Smooth muscle cell (in vitro differentiated cells): ENCODE results near the gene CLDN9. TPM values are rescaled to one million over a fixed set of nuclear protein-coding genes. Genes with fewer than 3 reads are reported as not detected.

Experiments
- DNase-seq: peaks from one replicate; lab custom pipeline; 2025; ENCODE audit not compliant: unreplicated experiment; lab: John Stamatoyannopoulos, UW
- H2AFZ ChIP-seq: fragments of 200-600 bp; sonication (generic); 2 replicates; pipeline ENCODE4 v1.6.0; 2016; ENCODE audit warnings: antibody characterized with exemption, low read depth, mild to moderate bottlenecking
- H3F3A ChIP-seq: fragments of 200-600 bp; sonication (generic); 2 replicates; pipeline ENCODE4 v1.6.0; 2017; ENCODE audit warnings: antibody characterized with exemption, low read depth
- H3K27ac ChIP-seq: fragments of 200-600 bp; sonication (generic); 2 replicates; pipeline ENCODE4 v1.5.1; 2016; ENCODE audit warnings: low read depth, mild to moderate bottlenecking
- H3K27me3 ChIP-seq: fragments of 200-600 bp; sonication (generic); 2 replicates; pipeline ENCODE4 v1.6.1; 2016; ENCODE audit warnings: low read depth, mild to moderate bottlenecking
- H3K36me3 ChIP-seq: fragments of 200-600 bp; sonication (generic); 2 replicates; pipeline ENCODE4 v1.5.1; 2016; ENCODE audit warnings: low read depth
- H3K4me1 ChIP-seq: fragments of 200-600 bp; sonication (generic); 2 replicates; pipeline ENCODE4 v1.5.1; 2016; ENCODE audit warnings: low read depth
- H3K4me2 ChIP-seq: fragments of 200-600 bp; sonication (generic); 2 replicates; pipeline ENCODE4 v1.6.0; 2016; ENCODE audit warnings: mild to moderate bottlenecking
- H3K4me3 ChIP-seq: fragments of 200-600 bp; sonication (generic); 2 replicates; pipeline ENCODE4 v1.5.1; 2016; ENCODE audit warnings: mild to moderate bottlenecking
- H3K79me2 ChIP-seq: fragments of 200-600 bp; sonication (generic); 2 replicates; pipeline ENCODE4 v1.6.0; 2016; ENCODE audit warnings: low read depth, mild to moderate bottlenecking
- H3K9ac ChIP-seq: fragments of 200-600 bp; sonication (generic); 2 replicates; pipeline ENCODE4 v1.6.0; 2016; ENCODE audit warnings: low read depth
- H3K9me3 ChIP-seq: fragments of 200-600 bp; sonication (generic); replicated peaks from 2 replicates; pipeline ENCODE4 v1.5.1; 2016; ENCODE audit warnings: low read depth
- H4K20me1 ChIP-seq: fragments of 200-600 bp; sonication (generic); 2 replicates; pipeline ENCODE4 v1.6.0; 2016; ENCODE audit warnings: low read depth
- CTCF ChIP-seq: fragments of 200-600 bp; sonication (generic); IDR thresholded peaks from 2 replicates; pipeline ENCODE4 v1.5.1; 2017; ENCODE audit warnings: borderline replicate concordance, mild to moderate bottlenecking, antibody characterized with exemption; ENCODE audit not compliant: insufficient read depth, poor library complexity, severe bottlenecking
- WGBS: methylation state at CpG from one replicate; pipeline ENCODE4 v1.1.7; 2016; ENCODE audit warnings: low lambda C conversion rate; 5-methylcytosine and 5-hydroxymethylcytosine counted together
- polyA plus RNA-seq: library from polyadenylated mRNA; unstranded; fragments of >200 nt; fragmentation: Nextera tagmentation; extraction: Ambion mirVana; gene quantifications from 2 replicates; pipeline ENCODE4 v1.2.1, GENCODE V29; 2016
- total RNA-seq: library from RNA; depleted of rRNA; stranded (reverse); fragments of >200 nt; gene quantifications from 2 replicates; pipeline ENCODE4 v1.2.3, GENCODE V29; 2014

Gene CLDN9
- total and polyA plus RNA-seq, 2 experiments from 2014 or later: 0.81 to 1.8 TPM

- peaks cover 9% of the 10 kb centered on the region for H4K20me1 ChIP-seq
- H3K79me2 ChIP-seq: no peaks in the 10 kb centered on the region
- no peaks in the 10 kb centered on the region for H3K27me3 ChIP-seq
- H3K4me2 ChIP-seq: no peak overlapping the region
- H3F3A ChIP-seq: peaks cover 12% of the 10 kb centered on the region
- H3K9ac ChIP-seq: no peak overlapping the region
- no peak overlapping the region for H3K27ac ChIP-seq
- no peak overlapping the region for H3K4me3 ChIP-seq
- no peaks in the 10 kb centered on the region for H3K9me3 ChIP-seq
- DNase-seq: no peak
- no peak for TF ChIP-seq CTCF
- H3K36me3 ChIP-seq: no peaks in the 10 kb centered on the region
- H3K4me1 ChIP-seq: peaks cover 7% of the 10 kb centered on the region
- WGBS: 97% methylated on average over 17 of the region's 19 CpGs
- H2AFZ ChIP-seq: no peak overlapping the region
Measured at GRCh38 chr16:3056336-3057180, 43.8 kb downstream of the CLDN9 start.

DNA sequence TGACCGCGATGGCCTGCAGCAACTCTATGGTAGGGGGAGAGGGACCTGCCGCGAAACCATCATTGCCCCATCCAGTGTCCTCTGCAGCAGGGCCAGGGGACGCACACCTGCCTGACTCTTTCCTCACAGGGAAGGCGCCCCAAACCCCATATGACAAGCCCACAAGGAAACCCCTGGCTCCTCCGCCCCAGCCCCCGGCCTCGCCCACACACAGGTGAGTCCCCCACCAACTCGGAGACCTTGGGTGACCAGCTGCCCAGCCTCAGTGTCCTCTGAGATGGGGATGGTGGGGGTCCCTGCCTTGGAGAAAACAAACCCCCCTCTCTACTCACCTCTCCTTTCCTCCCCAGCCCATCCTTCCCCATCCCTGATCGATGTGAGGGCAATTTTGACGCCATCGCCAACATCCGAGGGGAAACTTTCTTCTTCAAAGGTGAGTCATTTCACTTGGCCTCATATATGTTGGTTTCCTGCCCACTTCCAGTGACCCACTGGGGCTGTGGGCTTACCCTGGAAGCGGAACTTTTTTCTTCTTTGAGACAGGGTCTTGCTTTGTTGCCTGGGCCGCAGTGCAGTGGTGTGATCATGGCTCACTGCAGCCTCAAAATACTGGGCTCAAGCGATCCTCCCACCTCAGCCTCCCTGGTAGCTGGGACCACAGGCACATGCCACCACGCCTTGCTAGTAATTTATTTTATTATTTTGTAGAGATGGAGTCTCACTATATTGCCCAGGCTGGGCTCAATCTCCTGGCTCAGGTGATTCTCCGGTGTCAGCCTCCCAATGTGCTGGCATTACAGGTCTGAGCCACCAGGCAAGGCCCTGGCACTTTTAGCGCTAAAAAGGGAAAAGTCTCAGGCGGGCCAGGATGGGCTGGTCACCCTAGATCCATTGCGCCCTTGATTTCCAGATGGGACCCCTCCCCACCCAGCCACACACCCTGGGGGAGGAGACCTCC, 44.7 kb downstream of the CLDN9 start:
- H3K9ac ChIP-seq: no peak overlapping the region
- DNase-seq: no peak
- no peaks in the 10 kb centered on the region for H3K36me3 ChIP-seq
- peak overlapping the region; percentile 99 for H3K4me3 ChIP-seq
- peaks cover 12% of the 10 kb centered on the region for H3F3A ChIP-seq
- no peaks in the 10 kb centered on the region for H3K27me3 ChIP-seq
- no peak for TF ChIP-seq CTCF
- H3K79me2 ChIP-seq: no peaks in the 10 kb centered on the region
- H3K4me1 ChIP-seq: peaks cover 7% of the 10 kb centered on the region
- no peaks in the 10 kb centered on the region for H3K9me3 ChIP-seq
- peak overlapping the region; percentile 99 for H3K4me2 ChIP-seq
- H3K27ac ChIP-seq: no peak overlapping the region
- WGBS: 93% methylated on average over 22 of the region's 22 CpGs
- H4K20me1 ChIP-seq: peaks cover 9% of the 10 kb centered on the region
- no peak overlapping the region for H2AFZ ChIP-seq

DNA sequence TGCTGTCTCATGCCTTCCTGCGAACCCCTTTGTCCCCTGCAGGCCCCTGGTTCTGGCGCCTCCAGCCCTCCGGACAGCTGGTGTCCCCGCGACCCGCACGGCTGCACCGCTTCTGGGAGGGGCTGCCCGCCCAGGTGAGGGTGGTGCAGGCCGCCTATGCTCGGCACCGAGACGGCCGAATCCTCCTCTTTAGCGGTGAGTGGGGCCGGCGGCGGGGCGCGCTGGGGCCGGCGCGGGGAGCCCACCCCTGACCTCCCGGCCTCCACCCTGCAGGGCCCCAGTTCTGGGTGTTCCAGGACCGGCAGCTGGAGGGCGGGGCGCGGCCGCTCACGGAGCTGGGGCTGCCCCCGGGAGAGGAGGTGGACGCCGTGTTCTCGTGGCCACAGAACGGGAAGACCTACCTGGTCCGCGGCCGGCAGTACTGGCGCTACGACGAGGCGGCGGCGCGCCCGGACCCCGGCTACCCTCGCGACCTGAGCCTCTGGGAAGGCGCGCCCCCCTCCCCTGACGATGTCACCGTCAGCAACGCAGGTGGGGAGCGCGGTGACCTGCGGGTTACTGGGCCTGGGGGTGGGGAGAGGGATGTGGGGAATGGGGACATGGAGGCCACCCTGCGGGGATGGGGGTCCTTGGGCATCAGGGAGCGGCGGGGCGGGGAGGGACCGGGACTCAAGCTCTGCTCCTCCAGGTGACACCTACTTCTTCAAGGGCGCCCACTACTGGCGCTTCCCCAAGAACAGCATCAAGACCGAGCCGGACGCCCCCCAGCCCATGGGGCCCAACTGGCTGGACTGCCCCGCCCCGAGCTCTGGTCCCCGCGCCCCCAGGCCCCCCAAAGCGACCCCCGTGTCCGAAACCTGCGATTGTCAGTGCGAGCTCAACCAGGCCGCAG, 45.7 kb downstream of the CLDN9 start:
- H3K9ac ChIP-seq: peak overlapping the region; percentile 84

More for the DNA sequence above, 45.7 kb downstream of the CLDN9 start:
- DNase-seq: no peak
- Histone ChIP-seq H3F3A (peaks cover 12% of the 10 kb centered on the region), H3K4me3 (peak overlapping the region; percentile 99), H3K9me3 (no peaks in the 10 kb centered on the region), H4K20me1 (peaks cover 9% of the 10 kb centered on the region), H3K79me2 (no peaks in the 10 kb centered on the region), H2AFZ (peak overlapping the region; percentile 97), H3K4me1 (peaks cover 7% of the 10 kb centered on the region), H3K4me2 (peak overlapping the region; percentile 99), H3K27ac (no peak overlapping the region), H3K27me3 (no peaks in the 10 kb centered on the region), H3K36me3 (no peaks in the 10 kb centered on the region)
- no peak for TF ChIP-seq CTCF
- WGBS: 26% methylated on average over 23 of the region's 77 CpGs
